PFSK-1 (cell line): ENCODE measurements around the gene ZFAND6.

Source experiments
- FOXP2 ChIP-seq: optimal IDR thresholded peaks from 2 replicates; pipeline ENCODE3; 2011; ENCODE audit warnings: borderline replicate concordance, control low read depth, inconsistent platforms; ENCODE audit not compliant: insufficient read depth; ENCODE audit errors: extremely low read length, extremely low read depth
- POLR2AphosphoS5 ChIP-seq: IDR thresholded peaks from 2 replicates; pipeline ENCODE4 v1.6.1; 2012; ENCODE audit warnings: low read depth, mild to moderate bottlenecking, control low read depth, low read length, moderate library complexity
- REST ChIP-seq, 2 experiments: IDR thresholded peaks; 2 replicates each; pipeline versions ENCODE4 v1.6.1 to v1.8.0; 2011 to 2012; ENCODE audit warnings: low read depth in 2 of 2, low read length in 2 of 2, control low read depth in 1 of 2, inconsistent platforms in 1 of 2, mild to moderate bottlenecking in 1 of 2, moderate library complexity in 1 of 2; ENCODE audit not compliant: insufficient read depth in 1 of 2
- SIN3A ChIP-seq: IDR thresholded peaks from 2 replicates; pipeline ENCODE4 v1.6.1; 2012; ENCODE audit warnings: mild to moderate bottlenecking, low read length, moderate library complexity, borderline replicate concordance; ENCODE audit not compliant: insufficient read depth
- TAF1 ChIP-seq: IDR thresholded peaks from 2 replicates; pipeline ENCODE4 v1.6.1; 2012; ENCODE audit warnings: low read length, control low read depth, borderline replicate concordance; ENCODE audit not compliant: insufficient read depth

ZFAND6 gene

DNA sequence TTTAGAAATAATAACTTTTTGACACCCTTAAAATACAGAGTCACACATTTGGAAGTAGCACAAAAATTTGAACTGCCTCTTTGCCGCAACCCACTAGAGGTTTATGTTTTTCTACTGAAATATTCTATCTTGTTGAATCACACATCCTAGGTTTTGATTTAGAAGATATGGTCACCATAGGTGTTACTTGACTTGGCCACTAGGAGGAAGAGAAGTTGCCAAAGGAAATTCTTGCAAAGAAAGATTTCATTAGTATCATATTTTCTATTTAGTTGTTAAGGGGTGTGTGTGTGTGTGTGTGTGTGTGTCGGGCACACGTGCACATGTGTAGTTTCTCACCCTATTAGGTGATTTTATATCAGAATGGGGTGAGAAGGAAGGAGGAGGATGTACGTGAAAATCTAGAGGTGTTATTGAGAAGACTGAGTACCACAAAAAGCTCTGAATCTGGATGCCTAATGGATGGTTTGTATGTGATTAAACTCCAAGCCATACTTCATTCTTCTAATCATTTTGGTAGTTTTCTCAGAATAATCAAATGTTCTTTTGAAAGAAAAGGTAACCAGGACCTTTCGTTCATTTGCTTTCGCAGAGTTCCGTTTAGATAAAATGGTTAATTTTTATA, 31.5 kb downstream of the ZFAND6 start:
- no peak for TF ChIP-seq POLR2AphosphoS5
- no peak for TF ChIP-seq SIN3A
- TF ChIP-seq TAF1, result no peak
- no peak for TF ChIP-seq FOXP2
- TF ChIP-seq REST (IDR thresholded peaks at IDR 0.05; ENCODE audit: insufficient read depth in 1 of 2, low read depth in 2 of 2, low read length in 2 of 2), result no peak

DNA sequence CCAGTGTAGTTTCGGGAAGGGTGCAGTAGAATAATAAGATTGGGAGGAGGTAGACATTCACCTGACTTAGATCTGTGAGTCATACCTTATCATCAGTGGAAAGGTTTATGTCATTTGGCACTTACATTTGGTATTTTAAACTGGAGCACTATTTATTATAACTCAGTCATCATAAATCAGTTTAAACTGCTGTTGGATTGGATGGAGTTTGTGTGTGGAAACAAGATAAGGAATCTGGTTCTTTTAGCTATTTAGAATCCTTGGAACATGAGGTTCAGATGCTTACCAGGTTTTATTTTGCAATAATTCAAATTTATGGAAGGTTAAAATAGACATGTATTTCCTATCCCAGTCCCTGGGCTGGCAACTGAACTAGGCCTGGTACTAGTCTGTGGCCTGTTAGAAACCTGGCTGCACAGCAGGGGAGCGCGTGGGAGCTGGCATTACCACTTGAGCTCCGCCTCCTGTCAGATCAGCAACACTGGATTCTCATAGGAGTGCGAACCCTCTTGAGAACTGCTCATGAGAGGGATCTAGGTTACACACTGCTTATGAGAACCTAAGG, 34.5 kb downstream of the ZFAND6 start:
- TF ChIP-seq SIN3A (no peak), REST (IDR thresholded peaks at IDR 0.05; ENCODE audit: insufficient read depth in 1 of 2, low read depth in 2 of 2, low read length in 2 of 2) (no peak), POLR2AphosphoS5 (no peak), TAF1 (no peak), FOXP2 (no peak)

GRCh38 chr15:80095511-80095910, 36.0 kb downstream of the ZFAND6 start:
- TF ChIP-seq FOXP2, result no peak
- TF ChIP-seq POLR2AphosphoS5, result no peak
- TF ChIP-seq SIN3A, result no peak
- no peak for TF ChIP-seq TAF1
- TF ChIP-seq REST (IDR thresholded peaks at IDR 0.05; ENCODE audit: insufficient read depth in 1 of 2, low read depth in 2 of 2, low read length in 2 of 2), result no peak

DNA sequence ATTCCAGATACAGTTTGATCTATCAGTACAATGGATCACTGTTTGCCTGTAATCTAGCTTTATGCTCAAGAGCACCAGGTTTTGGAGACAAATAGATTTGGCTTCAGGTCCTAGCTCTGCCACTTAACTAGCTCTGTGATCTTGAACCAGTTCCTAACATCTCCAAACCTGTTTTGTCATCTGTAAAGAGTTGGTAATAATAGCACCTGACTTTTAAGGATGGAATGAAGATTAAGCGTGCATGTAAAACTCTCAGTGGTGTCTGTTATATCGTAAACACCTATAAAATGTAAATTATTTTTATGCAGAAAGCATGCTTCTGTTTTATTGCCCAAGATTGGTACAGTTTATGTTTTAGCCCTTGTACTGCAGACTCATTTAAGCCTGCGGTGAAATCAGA, 36.5 kb downstream of the ZFAND6 start:
- TF ChIP-seq REST (IDR thresholded peaks at IDR 0.05; ENCODE audit: insufficient read depth in 1 of 2, low read depth in 2 of 2, low read length in 2 of 2), result no peak
- TF ChIP-seq SIN3A, result no peak
- no peak for TF ChIP-seq FOXP2
- no peak for TF ChIP-seq TAF1
- TF ChIP-seq POLR2AphosphoS5, result no peak
